ENCODE results near the gene POU2F1.

DNA sequence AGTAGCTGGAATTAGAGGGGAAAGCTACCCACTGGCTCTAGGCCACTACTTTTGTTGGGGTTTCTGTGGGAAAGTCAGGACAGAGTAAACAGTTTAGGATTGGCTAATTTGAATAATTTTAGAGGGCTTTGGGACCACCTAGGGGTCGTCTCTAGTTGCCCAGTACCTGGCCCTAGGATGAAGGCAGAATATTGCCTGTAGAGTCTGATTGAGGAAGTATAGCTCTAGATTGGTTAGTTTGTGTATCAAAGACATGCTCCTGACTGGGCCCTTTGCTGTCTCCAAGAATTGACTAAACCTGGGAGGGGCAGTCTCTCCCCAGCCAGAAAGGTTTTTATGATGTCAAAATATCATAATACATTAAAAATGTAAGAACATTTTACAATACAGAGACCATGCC, 142.0 kb downstream of the POU2F1 start:
- TF ChIP-seq, protein P1, sequence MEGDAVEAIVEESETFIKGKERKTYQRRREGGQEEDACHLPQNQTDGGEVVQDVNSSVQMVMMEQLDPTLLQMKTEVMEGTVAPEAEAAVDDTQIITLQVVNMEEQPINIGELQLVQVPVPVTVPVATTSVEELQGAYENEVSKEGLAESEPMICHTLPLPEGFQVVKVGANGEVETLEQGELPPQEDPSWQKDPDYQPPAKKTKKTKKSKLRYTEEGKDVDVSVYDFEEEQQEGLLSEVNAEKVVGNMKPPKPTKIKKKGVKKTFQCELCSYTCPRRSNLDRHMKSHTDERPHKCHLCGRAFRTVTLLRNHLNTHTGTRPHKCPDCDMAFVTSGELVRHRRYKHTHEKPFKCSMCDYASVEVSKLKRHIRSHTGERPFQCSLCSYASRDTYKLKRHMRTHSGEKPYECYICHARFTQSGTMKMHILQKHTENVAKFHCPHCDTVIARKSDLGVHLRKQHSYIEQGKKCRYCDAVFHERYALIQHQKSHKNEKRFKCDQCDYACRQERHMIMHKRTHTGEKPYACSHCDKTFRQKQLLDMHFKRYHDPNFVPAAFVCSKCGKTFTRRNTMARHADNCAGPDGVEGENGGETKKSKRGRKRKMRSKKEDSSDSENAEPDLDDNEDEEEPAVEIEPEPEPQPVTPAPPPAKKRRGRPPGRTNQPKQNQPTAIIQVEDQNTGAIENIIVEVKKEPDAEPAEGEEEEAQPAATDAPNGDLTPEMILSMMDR (IDR thresholded peaks at IDR 0.05) = no peak
- TF ChIP-seq EZH2 (IDR thresholded peaks at IDR 0.05) = no peak
- TF ChIP-seq EZH2phosphoT487 (IDR thresholded peaks at IDR 0.05) = no peak

Measured in neural progenitor cell (in vitro differentiated cells).